ENCODE results near the gene DLEC1. TPM values are rescaled to one million over a fixed set of nuclear protein-coding genes. Genes with fewer than 3 reads are reported as not detected.
A peak's percentile ranks its signal among the peaks of the same experiment; 100 is the strongest.

DLEC1 gene
- total RNA-seq, 4 donors from 2014 or later: 0.20 to 4.1 (median 1.4) TPM

- TF ChIP-seq CTCF (IDR thresholded peaks at IDR 0.05): no peak
- no peak for TF ChIP-seq POLR2A (IDR thresholded peaks at IDR 0.05)
- no peak for TF ChIP-seq EP300 (IDR thresholded peaks at IDR 0.05; ENCODE audit: low read depth)
- no peak for TF ChIP-seq POLR2AphosphoS5 (IDR thresholded peaks at IDR 0.05)
- in situ Hi-C loops (cut with MboI; ENCODE audit: low pct_ligation_motif_present in 1 of 4, low pct_unique_long_range_greater_than_20kb in 1 of 4, low sequenced_read_pairs in 3 of 4) (loop anchor here in 2 of 4 donors (25.0 kb wide), 2 partner anchors 326 to 351 kb away; partner anchors contain the start of genes ACVR2B (in 1 of the 2) and EXOG (in 1 of the 2)), intact Hi-C loops (cut with DNase I; ENCODE audit: low total_unique reads) (no loop called here)
- Histone ChIP-seq H3K4me1 (peaks cover 35 to 61% (median 52%) of the 10 kb centered on the region in 4 donors), H3K36me3 (peaks cover 0 to 10% (median 0%) of the 10 kb centered on the region in 4 donors), H3K27ac (peak overlapping the region; percentile 92 to 97 (median 95)), H3K27me3 (no peaks in the 10 kb centered on the region), H3K4me3 (peak overlapping the region; percentile 62 to 99 (median 89)), H3K9me3 (no peaks in the 10 kb centered on the region)
- WGBS, 2 donors (ENCODE audit: low coverage in 1 of 2): 0% methylated on average over 1 to 20 of the region's 20 CpGs
- DNase-seq: peak; percentile 37
These were observed 97.4 kb downstream of the DLEC1 start for GRCh38 chr3:38136393-38136776.

DNA sequence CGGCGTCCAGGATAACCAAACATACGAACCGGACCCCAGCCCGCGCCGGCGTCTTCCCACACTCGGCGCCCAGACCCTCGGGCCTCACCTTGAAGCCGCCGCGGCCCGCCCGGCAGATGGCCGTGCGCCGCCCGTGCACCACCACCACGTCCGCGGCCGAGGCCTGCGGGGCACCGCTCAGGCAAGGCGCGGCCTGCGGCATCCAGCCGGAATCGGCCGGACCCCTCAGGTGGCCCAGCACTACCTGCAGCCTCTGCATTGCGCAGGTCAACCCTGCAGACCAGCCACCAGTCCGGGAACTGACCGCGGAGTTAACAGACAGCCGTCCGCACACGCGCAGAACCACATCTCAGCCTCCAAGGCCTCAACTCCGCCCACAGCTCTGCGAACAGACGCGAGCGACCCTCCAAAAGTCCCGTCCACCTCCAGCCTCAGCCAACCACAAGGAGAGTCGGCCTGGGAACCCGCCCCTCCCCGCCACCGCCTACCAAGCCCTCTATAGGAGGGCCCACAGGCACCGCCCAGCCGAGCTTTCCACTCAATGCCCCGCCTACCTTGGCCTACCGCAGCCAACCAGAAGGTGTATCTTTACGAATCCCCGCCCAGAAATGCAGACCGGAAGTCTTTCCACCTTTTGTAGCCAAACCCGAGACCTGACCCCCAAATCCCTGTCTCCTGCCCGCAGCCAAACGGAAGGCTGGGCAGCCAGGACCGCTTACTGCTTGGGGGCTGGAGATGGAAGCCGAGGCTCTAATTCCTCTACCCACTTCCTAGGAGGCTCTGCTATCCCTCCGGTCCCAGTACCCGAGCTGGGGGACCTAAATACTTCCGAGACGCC lies 98.0 kb downstream of the DLEC1 start, which contains the start of gene ACAA1:
Gene ACAA1, minus strand, starts transcription at position 351 of the 838 bp plus-strand sequence. Its CDS starts 92 bp downstream, at position 259.
- H3K4me1 ChIP-seq: peaks cover 35 to 61% (median 52%) of the 10 kb centered on the region in 4 donors
- in situ Hi-C loops (cut with MboI; ENCODE audit: low pct_ligation_motif_present in 1 of 4, low pct_unique_long_range_greater_than_20kb in 1 of 4, low sequenced_read_pairs in 3 of 4) (loop anchor here in 2 of 4 donors (25.0 kb wide), 2 partner anchors 325 to 350 kb away; partner anchors contain the start of genes ACVR2B (in 1 of the 2) and EXOG (in 1 of the 2)), intact Hi-C loops (cut with DNase I; ENCODE audit: low total_unique reads) (no loop called here)

DNA sequence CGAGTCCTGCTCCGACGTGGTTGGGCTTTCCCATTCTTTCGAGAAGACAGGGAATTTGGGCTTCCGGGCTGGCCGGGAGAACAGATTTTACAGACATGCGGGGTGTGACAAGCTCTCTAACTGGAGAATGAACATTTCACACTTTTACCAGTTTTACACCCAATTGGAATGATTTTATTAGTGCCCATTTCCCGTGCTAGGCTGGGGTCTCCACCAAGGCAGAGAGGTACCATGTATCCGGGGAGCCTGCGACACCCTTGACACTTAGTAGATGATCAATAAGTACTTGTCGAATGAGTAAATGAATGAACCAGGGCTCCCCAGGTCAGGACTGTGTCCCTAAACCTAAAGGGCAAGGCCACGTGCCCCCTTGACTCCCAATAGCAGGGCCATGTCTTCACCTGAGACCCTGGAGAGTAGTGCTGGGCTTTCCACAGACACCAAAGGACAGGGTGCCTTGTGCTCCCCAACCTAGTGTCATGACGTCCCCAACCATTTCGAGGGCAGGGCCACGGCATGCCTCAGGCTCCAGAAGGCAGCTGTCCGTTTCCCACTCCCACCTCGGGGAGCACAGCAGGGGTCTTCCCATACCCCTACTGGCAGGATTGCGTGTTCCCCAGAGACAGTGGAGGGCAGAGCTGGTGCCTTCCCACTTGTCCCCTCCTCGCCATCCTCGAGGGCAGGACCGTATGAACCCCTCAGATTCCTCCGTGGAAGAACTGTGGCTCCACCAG lies 98.8 kb downstream of the DLEC1 start:
- in situ Hi-C loops (cut with MboI; ENCODE audit: low pct_ligation_motif_present in 1 of 4, low pct_unique_long_range_greater_than_20kb in 1 of 4, low sequenced_read_pairs in 3 of 4) (loop anchor here in 2 of 4 donors (25.0 kb wide), 2 partner anchors 325 to 350 kb away; partner anchors contain the start of genes ACVR2B (in 1 of the 2) and EXOG (in 1 of the 2)), intact Hi-C loops (cut with DNase I; ENCODE audit: low total_unique reads) (no loop called here)
- WGBS, 2 donors (ENCODE audit: low coverage in 1 of 2): 0 to 8% methylated on average over 5 to 16 of the region's 22 CpGs
- no peaks in the 10 kb centered on the region for H3K27me3 ChIP-seq
- no peak for TF ChIP-seq POLR2A (IDR thresholded peaks at IDR 0.05)
- no peak for TF ChIP-seq EP300 (IDR thresholded peaks at IDR 0.05; ENCODE audit: low read depth)
- TF ChIP-seq CTCF (IDR thresholded peaks at IDR 0.05): peak in 2 of 5 experiments; percentile 19 to 29
- TF ChIP-seq POLR2AphosphoS5 (IDR thresholded peaks at IDR 0.05): no peak
- peaks cover 35 to 54% (median 51%) of the 10 kb centered on the region in 4 donors for H3K4me1 ChIP-seq
- peak overlapping the region; percentile 58 to 97 (median 72) for H3K4me3 ChIP-seq
- H3K27ac ChIP-seq: peak overlapping the region; percentile 91 to 97 (median 95)
- peaks cover 0 to 12% (median 3%) of the 10 kb centered on the region in 4 donors for H3K36me3 ChIP-seq
- no peaks in the 10 kb centered on the region for H3K9me3 ChIP-seq
- peak; percentile 37 for DNase-seq

More for the DNA sequence above, 98.0 kb downstream of the DLEC1 start, which contains the start of gene ACAA1:
- H3K27me3 ChIP-seq: no peaks in the 10 kb centered on the region
- no peaks in the 10 kb centered on the region for H3K9me3 ChIP-seq
- H3K4me3 ChIP-seq: peak within 1 kb of the TSS; percentile 62 to 99 (median 89)
- 0 to 1% methylated on average over 5 to 63 of the region's 66 CpGs for WGBS, 2 donors (ENCODE audit: low coverage in 1 of 2)
- H3K36me3 ChIP-seq: peaks cover 0 to 16% (median 3%) of the 10 kb centered on the region in 4 donors
- DNase-seq: peak; percentile 100
- peak within 1 kb of the TSS; percentile 92 to 97 (median 95) for H3K27ac ChIP-seq
- TF ChIP-seq CTCF (IDR thresholded peaks at IDR 0.05) (no peak), POLR2AphosphoS5 (IDR thresholded peaks at IDR 0.05) (peak; percentile 96 to 98 (median 96)), EP300 (IDR thresholded peaks at IDR 0.05; ENCODE audit: low read depth) (no peak), POLR2A (IDR thresholded peaks at IDR 0.05) (peak; percentile 97)
